GM10847 (cell line): ENCODE results near the gene STOML2.
A peak's percentile ranks its signal among the peaks of the same experiment; 100 is the strongest.

ENCODE experiments used
- POLR2A ChIP-seq: IDR thresholded peaks from 2 replicates; pipeline ENCODE4 v1.6.1; 2011; ENCODE audit not compliant: insufficient read length; ENCODE audit errors: extremely low read depth

STOML2 gene

GRCh38 chr9:35102769-35103659, at the start of gene STOML2:
Gene STOML2 (minus strand): TSS chr9:35103131. CDS start chr9:35103094, 37 bp downstream.
- peak; percentile 80 for TF ChIP-seq POLR2A

DNA sequence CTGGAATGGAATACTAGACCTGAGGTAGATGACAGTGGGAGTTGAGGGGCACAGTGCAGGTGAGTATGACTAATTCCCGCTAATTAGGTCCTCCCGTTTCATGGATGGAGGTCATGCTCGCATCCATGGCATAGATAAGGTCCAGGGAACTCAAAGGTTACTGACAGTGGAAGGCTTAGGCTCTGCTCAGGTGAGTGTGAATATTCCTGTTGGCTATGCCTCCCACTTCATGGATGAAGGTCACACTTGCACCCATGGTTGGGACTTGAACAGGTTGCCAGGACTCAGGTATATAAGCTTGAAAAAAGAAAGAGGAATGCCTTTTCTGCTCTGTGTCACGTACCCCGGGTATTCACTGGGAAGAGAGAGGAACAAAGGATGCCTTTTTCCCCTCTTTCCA, 39.1 kb upstream of the STOML2 start:
- no peak for TF ChIP-seq POLR2A

DNA sequence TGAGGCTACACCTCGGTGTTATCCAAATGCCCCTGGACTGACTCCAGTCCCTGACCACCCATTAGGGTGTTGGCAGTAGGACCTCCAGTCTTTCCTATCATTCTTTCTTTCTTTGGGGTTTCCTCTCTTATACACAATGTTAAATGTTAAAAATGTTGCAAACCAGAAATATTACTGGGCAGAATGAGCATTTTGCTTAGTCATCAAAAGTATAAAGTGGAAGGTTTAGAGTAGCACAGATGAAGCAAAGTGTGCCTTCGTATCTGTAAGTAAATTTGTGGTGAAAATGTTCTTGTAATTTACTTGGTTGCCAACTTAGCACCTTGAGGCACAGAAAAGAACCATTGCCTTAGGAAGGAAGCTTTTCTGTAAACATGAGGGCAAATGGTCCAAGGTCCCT, 37.2 kb upstream of the STOML2 start:
- no peak for TF ChIP-seq POLR2A

DNA sequence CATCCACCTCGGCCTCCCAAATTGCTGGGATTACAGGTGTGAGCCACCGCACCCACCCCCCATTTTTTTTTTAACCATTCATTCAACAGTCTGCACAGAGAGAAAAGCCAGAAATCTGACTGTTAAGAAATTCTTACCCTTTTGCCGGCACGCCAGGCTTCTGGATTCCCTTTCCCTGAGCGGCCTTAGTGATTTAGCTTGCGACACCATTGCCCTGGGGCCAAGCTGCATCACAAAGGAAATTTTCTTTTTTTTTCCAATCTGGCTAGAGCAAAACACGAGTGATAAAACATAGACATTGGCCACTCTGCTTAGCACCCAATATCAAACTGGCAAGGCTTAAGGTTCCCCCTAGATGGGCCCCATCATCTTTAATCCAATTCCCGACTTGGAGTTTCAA, 33.9 kb upstream of the STOML2 start:
- no peak for TF ChIP-seq POLR2A

DNA sequence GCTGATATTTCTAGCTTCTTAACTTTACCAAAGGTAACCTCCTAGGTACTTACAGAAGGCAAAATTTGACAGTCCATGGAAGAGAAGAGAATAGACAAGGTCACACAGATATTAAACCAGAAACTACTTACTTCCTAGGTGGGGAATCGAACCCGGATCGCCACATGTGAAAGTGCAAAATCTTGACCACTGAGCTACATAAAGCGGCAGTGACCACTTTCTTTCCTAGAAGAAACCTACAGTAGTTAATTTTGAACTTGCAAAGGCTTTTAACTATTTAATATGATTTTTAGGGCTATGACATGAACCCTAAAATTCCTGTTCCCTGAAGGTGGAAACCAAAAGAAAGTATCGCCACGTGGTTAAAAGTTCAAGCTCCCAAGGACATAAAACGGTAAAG, 33.1 kb upstream of the STOML2 start:
- no peak for TF ChIP-seq POLR2A

DNA sequence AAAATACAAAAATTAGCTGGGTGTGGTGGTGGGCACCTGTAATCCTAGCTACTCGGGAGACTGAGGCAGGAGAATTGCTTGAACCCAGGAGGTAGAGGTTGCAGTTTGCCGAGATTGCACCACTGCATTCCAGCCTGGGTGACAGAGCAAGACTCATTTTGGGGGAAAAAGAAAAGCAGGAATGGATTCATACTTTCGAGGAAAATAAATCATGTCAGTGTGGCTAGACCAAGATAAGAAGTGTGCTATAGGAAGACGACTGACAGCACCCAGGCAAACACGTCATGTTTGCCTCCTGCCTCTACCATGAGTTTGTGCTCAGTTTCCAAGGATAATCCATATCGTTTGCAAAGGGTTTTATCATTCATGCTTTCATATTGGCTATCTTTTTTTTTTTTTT, 32.0 kb upstream of the STOML2 start:
- TF ChIP-seq POLR2A: no peak

DNA sequence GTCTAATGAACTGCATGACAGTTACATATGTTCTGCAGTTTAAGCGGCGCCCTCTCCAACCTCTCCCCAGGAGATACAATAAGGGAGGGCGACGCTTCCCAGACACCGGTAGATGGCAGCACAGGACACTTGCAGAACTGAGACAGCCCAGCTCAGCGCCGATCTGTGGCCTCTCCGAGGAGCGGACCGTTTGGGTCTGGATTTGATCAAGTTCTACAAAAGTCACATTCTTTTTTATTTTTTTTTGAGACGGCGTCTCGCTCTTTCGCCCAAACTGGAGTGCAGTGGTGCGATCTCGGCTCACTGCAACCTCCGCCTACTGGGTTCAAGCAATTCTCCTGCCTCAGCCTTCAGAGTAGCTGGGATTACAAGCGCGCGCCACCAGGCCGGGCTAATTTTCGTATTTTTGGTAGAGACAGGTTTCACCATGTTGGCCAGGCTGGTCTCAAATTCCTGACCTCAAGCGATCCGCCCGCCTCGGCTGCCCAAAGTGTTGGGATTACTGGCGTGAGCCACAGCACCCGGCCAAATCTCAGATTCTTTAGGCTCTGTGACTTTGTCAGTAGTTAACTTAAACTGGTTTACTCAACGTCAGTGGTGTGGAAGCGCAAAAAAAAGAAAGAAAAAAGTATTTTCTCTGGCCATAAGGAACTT, 14.1 kb upstream of the STOML2 start:
- no peak for TF ChIP-seq POLR2A

DNA sequence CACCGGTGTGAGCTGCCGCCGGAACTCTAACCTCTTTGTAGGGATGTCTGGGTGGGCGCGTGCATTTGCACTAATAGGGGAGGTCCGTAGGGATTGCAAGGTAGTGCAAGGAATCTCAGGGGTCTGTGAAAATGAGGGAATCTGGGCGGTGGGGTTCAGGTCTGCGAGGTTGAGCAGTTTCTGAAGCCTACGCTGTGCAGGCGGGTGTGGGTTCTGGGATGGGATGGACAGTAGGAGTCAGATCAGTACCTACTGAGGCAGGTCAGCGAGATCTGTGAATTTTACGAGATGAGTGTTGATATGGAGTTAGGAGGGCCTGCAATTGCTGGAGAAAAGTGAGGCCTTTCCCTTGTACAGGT, 13.6 kb upstream of the STOML2 start:
- no peak for TF ChIP-seq POLR2A

DNA sequence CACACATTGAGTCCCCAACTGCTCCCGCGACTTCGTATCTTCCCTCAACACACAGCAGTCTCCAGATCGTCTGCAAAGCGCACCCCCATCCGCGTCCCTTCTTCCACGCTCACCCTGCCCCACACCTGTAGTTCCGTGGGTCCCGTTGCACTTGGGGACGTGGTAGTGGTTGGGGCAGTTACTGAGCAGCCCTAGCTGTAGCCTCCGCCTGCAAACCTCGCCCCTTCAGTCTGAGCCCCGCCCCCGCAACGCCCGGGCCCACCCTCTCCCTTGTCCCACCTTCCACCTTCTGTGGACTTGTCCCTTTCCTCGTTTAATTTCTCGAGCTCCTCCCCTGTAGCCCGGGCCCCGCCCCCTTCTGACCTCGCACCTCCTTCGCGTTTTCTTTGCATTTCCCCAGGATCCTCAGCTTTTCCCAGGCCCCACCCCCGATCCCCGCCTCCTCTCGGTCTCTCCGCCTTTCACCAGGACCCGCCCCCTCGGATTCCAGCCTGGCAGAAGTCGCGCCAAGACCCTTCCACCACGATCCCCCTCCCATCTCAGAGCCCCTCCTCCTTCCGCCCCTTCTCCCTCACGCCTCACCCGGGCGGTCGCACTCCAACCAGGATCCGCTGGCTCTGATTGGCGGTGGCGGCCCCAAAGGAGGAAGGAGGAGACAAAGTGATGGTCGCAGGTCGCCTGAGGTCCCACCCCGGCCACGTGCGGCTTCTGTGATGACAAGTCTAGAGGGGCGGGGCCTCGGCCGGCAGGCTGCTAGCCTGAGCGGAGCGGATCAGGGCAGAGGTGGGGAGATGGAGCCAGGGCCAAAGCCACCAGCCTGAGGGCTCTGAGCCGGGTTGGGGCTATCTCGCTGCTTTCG, 13.0 kb upstream of the STOML2 start, which contains the start of gene ATOSB:
Gene ATOSB (minus strand): TSS at position 183 of the 859 bp plus-strand sequence. CDS start 7,588 bp downstream, outside the sequence.
- peak; percentile 28 for TF ChIP-seq POLR2A

DNA sequence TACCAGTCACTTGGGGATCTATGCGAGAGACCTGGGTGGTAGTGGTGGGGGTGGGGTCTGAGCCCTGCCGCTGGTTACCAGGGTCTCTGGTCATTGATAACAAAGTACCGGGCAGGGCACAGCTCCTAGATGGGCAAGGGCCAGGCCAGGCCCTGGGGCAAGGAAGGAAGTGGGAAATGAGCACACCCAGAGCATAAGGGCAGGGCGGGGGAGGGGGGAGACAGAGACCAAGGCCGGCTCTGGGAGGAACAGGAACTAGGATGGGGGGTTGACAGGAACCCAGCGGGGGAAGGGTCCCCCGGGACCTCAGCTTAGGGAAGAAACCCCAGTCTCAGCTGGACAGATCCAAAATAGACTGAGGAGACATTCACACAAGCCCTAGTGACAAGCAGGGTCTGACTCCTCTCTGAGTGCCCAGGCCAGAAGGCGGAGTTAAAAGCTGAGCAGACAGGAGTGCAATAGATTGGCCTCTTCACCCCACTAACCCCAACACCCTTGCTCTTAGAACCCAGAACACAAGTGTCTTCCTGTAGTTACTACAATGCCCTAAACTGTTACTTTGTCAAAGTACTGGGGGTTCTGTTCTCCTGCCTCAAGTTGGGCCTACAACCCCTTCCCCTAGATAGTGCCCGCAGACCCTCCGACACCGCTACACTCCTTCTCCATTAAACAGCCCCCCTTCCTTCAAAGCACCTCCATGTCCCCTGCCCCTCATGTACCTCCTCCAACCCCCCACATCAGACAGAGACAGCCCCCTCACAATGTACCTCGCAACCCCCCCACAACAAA, 12.1 kb upstream of the STOML2 start:
- no peak for TF ChIP-seq POLR2A

- TF ChIP-seq POLR2A: no peak
These were observed 11.3 kb upstream of the STOML2 start for GRCh38 chr9:35114113-35114839.

DNA sequence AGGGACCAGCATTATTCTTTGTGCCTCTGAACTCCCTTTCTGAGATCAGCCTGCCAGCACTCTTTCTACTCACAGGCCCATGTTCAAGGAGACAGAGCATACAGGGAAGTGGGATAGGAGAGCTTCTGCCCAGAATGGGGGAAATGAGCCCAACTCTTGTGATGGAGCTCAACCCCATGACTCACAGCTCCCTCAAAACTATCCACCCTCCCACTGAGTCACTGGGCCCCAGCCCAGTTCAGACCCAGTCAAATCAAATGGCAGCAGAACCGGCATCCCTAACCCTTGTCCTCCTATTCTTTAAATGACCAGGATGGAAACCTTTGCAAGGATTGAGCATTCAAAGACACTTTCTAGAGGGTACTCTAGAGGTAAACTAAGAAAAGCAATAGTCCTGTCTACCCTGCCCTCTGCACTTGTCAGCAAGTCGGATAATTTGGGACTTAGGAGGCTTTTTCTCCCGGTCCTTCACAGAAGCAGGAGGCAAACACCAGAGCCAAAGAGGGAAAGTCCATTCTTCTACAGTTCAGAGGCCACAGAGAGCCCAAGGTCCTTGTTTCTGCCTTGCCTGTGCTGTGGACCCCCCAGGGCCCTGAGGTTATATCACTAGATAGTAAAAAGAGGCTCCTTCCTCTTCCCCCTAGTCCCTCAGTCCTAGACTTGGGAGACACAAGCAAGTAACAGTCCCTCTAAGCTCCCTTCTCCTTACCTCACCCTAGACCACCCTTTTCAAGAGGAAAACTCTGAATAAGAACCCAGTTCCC, 9.5 kb upstream of the STOML2 start:
- no peak for TF ChIP-seq POLR2A
